Keratinocyte (primary cell): ENCODE measurements around the gene ZNF26. TPM values are rescaled to one million over a fixed set of nuclear protein-coding genes. Genes with fewer than 3 reads are reported as not detected.

Experiments
- DNase-seq: peaks from one replicate; pipeline ENCODE4 v3.0.0-alpha.2; 2011; ENCODE audit warnings: low read depth, missing footprints, low spot score
- FAIRE-seq: peaks from 2 replicates; lab custom pipeline; 2011; peaks lifted over from hg19 to GRCh38; lab: Jason Lieb, UNC
- H2AFZ ChIP-seq: 2 replicates; pipeline ENCODE4 v1.6.0; 2012; ENCODE audit warnings: low read length, control low read depth, inconsistent platforms; ENCODE audit not compliant: control insufficient read depth
- H3K27ac ChIP-seq: 2 replicates; pipeline ENCODE4 v1.5.1; 2011; ENCODE audit warnings: low read length; ENCODE audit not compliant: control insufficient read depth, insufficient read depth
- H3K27me3 ChIP-seq: 3 replicates; pipeline ENCODE4 v1.6.0; 2011; ENCODE audit warnings: low read length; ENCODE audit not compliant: control insufficient read depth, insufficient read depth; ENCODE audit errors: extremely low read depth
- H3K36me3 ChIP-seq, 2 experiments: 2 replicates in 1 of 2; 3 replicates in 1 of 2; pipeline ENCODE4 v1.5.1; 2011; ENCODE audit warnings: low read length in 2 of 2, mild to moderate bottlenecking in 1 of 2; ENCODE audit not compliant: control insufficient read depth in 2 of 2, insufficient read depth in 2 of 2; ENCODE audit errors: extremely low read depth in 1 of 2
- H3K4me1 ChIP-seq: 3 replicates; pipeline ENCODE4 v1.5.1; 2011; ENCODE audit warnings: low read length; ENCODE audit not compliant: control insufficient read depth, insufficient read depth; ENCODE audit errors: extremely low read depth
- H3K4me2 ChIP-seq: 3 replicates; pipeline ENCODE4 v1.6.0; 2011; ENCODE audit warnings: low read depth, low read length; ENCODE audit not compliant: control insufficient read depth, insufficient read depth; ENCODE audit errors: extremely low read depth
- H3K4me3 ChIP-seq, 3 experiments: fragments of 200-600 bp in 1 of 3; sonication (generic) in 1 of 3; 2 replicates in 2 of 3; 3 replicates in 1 of 3; pipeline ENCODE4 v1.5.1; 2011 to 2016; ENCODE audit warnings: low read length in 3 of 3, mild to moderate bottlenecking in 3 of 3, control low read depth in 2 of 3, inconsistent platforms in 1 of 3, low read depth in 1 of 3, mixed read lengths in 1 of 3, mixed run types in 1 of 3, moderate library complexity in 1 of 3; ENCODE audit not compliant: control insufficient read depth in 2 of 3, insufficient read depth in 2 of 3; ENCODE audit errors: extremely low read depth in 1 of 3
- H3K79me2 ChIP-seq: 2 replicates; pipeline ENCODE4 v1.6.0; 2012; ENCODE audit warnings: low read length; ENCODE audit not compliant: control insufficient read depth, insufficient read depth
- H3K9ac ChIP-seq: 3 replicates; pipeline ENCODE4 v1.6.0; 2011; ENCODE audit warnings: low read length; ENCODE audit not compliant: control insufficient read depth, insufficient read depth; ENCODE audit errors: extremely low read depth
- H3K9me1 ChIP-seq: 3 replicates; pipeline ENCODE4 v1.6.0; 2011; ENCODE audit warnings: low read length; ENCODE audit not compliant: control insufficient read depth, insufficient read depth; ENCODE audit errors: extremely low read depth
- H3K9me3 ChIP-seq: 2 replicates; pipeline ENCODE4 v1.5.1; 2012; ENCODE audit warnings: low read depth, low read length; ENCODE audit not compliant: control insufficient read depth
- H4K20me1 ChIP-seq: 3 replicates; pipeline ENCODE4 v1.6.0; 2011; ENCODE audit warnings: low read length; ENCODE audit not compliant: control insufficient read depth, insufficient read depth; ENCODE audit errors: extremely low read depth
- CTCF ChIP-seq, 3 experiments: IDR thresholded peaks in 1 of 3; conservative IDR thresholded peaks in 1 of 3; optimal IDR thresholded peaks in 1 of 3; 2 replicates in 2 of 3; 3 replicates in 1 of 3; pipeline versions ENCODE3 to v1.5.1; 2011; ENCODE audit warnings: low read length in 3 of 3, mild to moderate bottlenecking in 3 of 3, moderate library complexity in 2 of 3, control low read depth in 1 of 3, inconsistent platforms in 1 of 3; ENCODE audit not compliant: insufficient read depth in 2 of 3; ENCODE audit errors: extremely low read depth in 1 of 3
- EZH2 ChIP-seq: IDR thresholded peaks from one replicate; pipeline ENCODE4 v1.6.1; 2012; ENCODE audit warnings: inconsistent platforms, mild to moderate bottlenecking, low read length, moderate library complexity
- dilution Hi-C: fragments of 300-500 bp; cut with MboI; formaldehyde crosslinking; loops from one replicate; pipeline ENCODE4 v1.7.0; 2020; ENCODE audit warnings: low sequenced_read_pairs; ENCODE audit not compliant: extremely low pct_ligation_motif_present
- polyA plus RNA-seq, 5 experiments: library from polyadenylated mRNA; depleted of rRNA in 3 of 5; stranded (reverse) in 3 of 5; stranded (forward) in 1 of 5; unstranded in 1 of 5; fragments of >200 nt; gene quantifications; 1 replicate in 1 of 5; 2 replicates in 3 of 5; 3 replicates in 1 of 5; pipeline versions ENCODE4 v1.2.1 to v1.2.3, GENCODE V29; 2011 to 2012; ENCODE audit warnings: missing spikeins in 2 of 5, low read depth in 1 of 5, low replicate concordance in 1 of 5

The ZNF26 gene
- polyA plus RNA-seq, 1 donor (not counting 4 experiments of a cell fraction or from before 2014, with no cell fraction given) = 4.5 TPM

- no peak overlapping the region for H3K4me2 ChIP-seq
- FAIRE-seq (no peak), DNase-seq (no peak)
- H3K27me3 ChIP-seq = no peaks in the 10 kb centered on the region
- H3K9me1 ChIP-seq = no peaks in the 10 kb centered on the region
- H4K20me1 ChIP-seq = no peaks in the 10 kb centered on the region
- no peak for TF ChIP-seq CTCF (optimal IDR thresholded peaks at IDR 0.05 in 1 of 3, IDR thresholded peaks at IDR 0.05 in 1 of 3, conservative IDR thresholded peaks at IDR 0.05 in 1 of 3; ENCODE audit: extremely low read depth in 1 of 3, insufficient read depth in 2 of 3, low read length in 3 of 3)
- TF ChIP-seq EZH2 = no peak
- no peak overlapping the region for H3K4me3 ChIP-seq
- dilution Hi-C loops = no loop called here
- no peak overlapping the region for H2AFZ ChIP-seq
- no peak overlapping the region for H3K9ac ChIP-seq
- H3K4me1 ChIP-seq = no peaks in the 10 kb centered on the region
- peaks cover 23 to 24% of the 10 kb centered on the region in 2 experiments for H3K36me3 ChIP-seq
- H3K9me3 ChIP-seq = peaks cover 34% of the 10 kb centered on the region
- no peak overlapping the region for H3K27ac ChIP-seq
- H3K79me2 ChIP-seq = no peaks in the 10 kb centered on the region
Observed at GRCh38 chr12:133010657-133011297, 24.6 kb downstream of the ZNF26 start.

- no peak overlapping the region for H3K4me2 ChIP-seq
- DNase-seq (no peak), FAIRE-seq (no peak)
- H4K20me1 ChIP-seq = no peaks in the 10 kb centered on the region
- H3K9ac ChIP-seq = no peak overlapping the region
- no peaks in the 10 kb centered on the region for H3K4me1 ChIP-seq
- dilution Hi-C loops = no loop called here
- no peaks in the 10 kb centered on the region for H3K9me1 ChIP-seq
- H2AFZ ChIP-seq = no peak overlapping the region
- H3K36me3 ChIP-seq = no peaks in the 10 kb centered on the region
- no peaks in the 10 kb centered on the region for H3K79me2 ChIP-seq
- TF ChIP-seq CTCF (optimal IDR thresholded peaks at IDR 0.05 in 1 of 3, IDR thresholded peaks at IDR 0.05 in 1 of 3, conservative IDR thresholded peaks at IDR 0.05 in 1 of 3; ENCODE audit: extremely low read depth in 1 of 3, insufficient read depth in 2 of 3, low read length in 3 of 3) = no peak
- no peak for TF ChIP-seq EZH2
- H3K27ac ChIP-seq = no peak overlapping the region
- H3K27me3 ChIP-seq = no peaks in the 10 kb centered on the region
- H3K4me3 ChIP-seq = no peak overlapping the region
- H3K9me3 ChIP-seq = peaks cover 5% of the 10 kb centered on the region
Observed at GRCh38 chr12:133023566-133023965, 37.4 kb downstream of the ZNF26 start.
